NCI-H226 (cell line): ENCODE results near the gene PGC.
A peak's percentile ranks its signal among the peaks of the same experiment; 100 is the strongest.

ENCODE experiments used
- DNase-seq: peaks from one replicate; pipeline ENCODE4 v3.0.0-alpha.2; 2015

Gene PGC

GRCh38 chr6:41743406-41744235, 3.6 kb downstream of the PGC start:
- no peak for DNase-seq

- DNase-seq: peak; percentile 27
Observed at GRCh38 chr6:41741625-41742490, 5.3 kb downstream of the PGC start.

GRCh38 chr6:41740366-41741162, 6.6 kb downstream of the PGC start:
- no peak for DNase-seq

- peak; percentile 57 for DNase-seq
Observed at GRCh38 chr6:41739041-41739440, 8.2 kb downstream of the PGC start.

GRCh38 chr6:41737591-41738130, 9.5 kb downstream of the PGC start:
- no peak for DNase-seq

- DNase-seq: no peak
Observed at GRCh38 chr6:41736800-41737555, 10.2 kb downstream of the PGC start.

GRCh38 chr6:41736186-41736733, 10.9 kb downstream of the PGC start:
- DNase-seq: no peak

- DNase-seq: peak; percentile 83
Observed at GRCh38 chr6:41735427-41736185, 11.6 kb downstream of the PGC start, which contains the start of gene TFEB. Gene TFEB (minus strand): TSS chr6:41735608. CDS start chr6:41691213, 44,395 bp downstream.

- DNase-seq: peak; percentile 65
Observed at GRCh38 chr6:41734666-41735426, 12.4 kb downstream of the PGC start.

- DNase-seq: peak; percentile 78
Observed at GRCh38 chr6:41733707-41734665, 13.2 kb downstream of the PGC start.

- no peak for DNase-seq
Observed at GRCh38 chr6:41733360-41733706, 13.9 kb downstream of the PGC start.

GRCh38 chr6:41732591-41733359, 14.4 kb downstream of the PGC start:
- DNase-seq: peak; percentile 19

- DNase-seq: no peak
Observed at GRCh38 chr6:41732149-41732548, 15.0 kb downstream of the PGC start.

- no peak for DNase-seq
Observed at GRCh38 chr6:41731561-41732086, 15.6 kb downstream of the PGC start.

GRCh38 chr6:41730531-41731436, 16.4 kb downstream of the PGC start:
- no peak for DNase-seq

GRCh38 chr6:41729624-41730023, 17.6 kb downstream of the PGC start:
- DNase-seq: no peak

GRCh38 chr6:41728954-41729353, 18.2 kb downstream of the PGC start:
- no peak for DNase-seq
